ENCODE data around the gene GPR84.

GRCh38 chr12:54411391-54412241, 47.3 kb upstream of the GPR84 start:
- TF ChIP-seq CTCF (IDR thresholded peaks at IDR 0.05): no peak
- TF ChIP-seq POLR2A (IDR thresholded peaks at IDR 0.05): peak in 1 of 2 donors; percentile 56

Measured in adrenal gland (tissue), 5 donors.